Activated T-cell treated with anti-CD3 and anti-CD28 coated beads for 48 hours (primary cell): ENCODE results near the gene STAB1.

Experiments used
- DNase-seq: peaks from one replicate; pipeline ENCODE4 v3.0.0-alpha.2; 2020; ENCODE audit warnings: low read depth

The STAB1 gene

GRCh38 chr3:52458031-52458760, 36.9 kb upstream of the STAB1 start:
- DNase-seq, result no peak

GRCh38 chr3:52458770-52459545, 36.2 kb upstream of the STAB1 start:
- DNase-seq, result no peak

- no peak for DNase-seq
These were observed 33.3 kb upstream of the STAB1 start for GRCh38 chr3:52461874-52462273.

GRCh38 chr3:52463416-52463815, 31.7 kb upstream of the STAB1 start:
- DNase-seq, result no peak

- DNase-seq, result no peak
These were observed 26.8 kb upstream of the STAB1 start for GRCh38 chr3:52468336-52468735.

GRCh38 chr3:52469001-52469400, 26.1 kb upstream of the STAB1 start:
- DNase-seq, result no peak

GRCh38 chr3:52470920-52471319, 24.2 kb upstream of the STAB1 start:
- no peak for DNase-seq

GRCh38 chr3:52471371-52472238, 23.5 kb upstream of the STAB1 start:
- no peak for DNase-seq

- no peak for DNase-seq
These were observed 22.7 kb upstream of the STAB1 start for GRCh38 chr3:52472239-52473000.

GRCh38 chr3:52473026-52473425, 22.1 kb upstream of the STAB1 start:
- no peak for DNase-seq

- DNase-seq, result no peak
These were observed 17.9 kb upstream of the STAB1 start for GRCh38 chr3:52477076-52477795.

GRCh38 chr3:52477796-52478095, 17.4 kb upstream of the STAB1 start:
- no peak for DNase-seq

GRCh38 chr3:52479037-52479876, 15.9 kb upstream of the STAB1 start:
- DNase-seq, result no peak

GRCh38 chr3:52479877-52480575, 15.1 kb upstream of the STAB1 start:
- DNase-seq, result no peak

- DNase-seq, result no peak
These were observed 14.1 kb upstream of the STAB1 start for GRCh38 chr3:52480768-52481715.

GRCh38 chr3:52481819-52482521, 13.2 kb upstream of the STAB1 start:
- DNase-seq, result no peak

GRCh38 chr3:52483081-52483480, 12.1 kb upstream of the STAB1 start:
- DNase-seq, result no peak
